ELF-1 (cell line): ENCODE results near the gene ADARB1.
A peak's percentile ranks its signal among the peaks of the same experiment; 100 is the strongest.

Experiments used
- DNase-seq: peaks from one replicate; pipeline ENCODE4 v3.0.0-alpha.2; 2016; ENCODE audit warnings: low read depth, low spot score

Gene ADARB1

GRCh38 chr21:45149021-45149420 lies 74.6 kb downstream of the ADARB1 start:
- no peak for DNase-seq

- DNase-seq = no peak
These were observed 76.3 kb downstream of the ADARB1 start for GRCh38 chr21:45150638-45151131.

GRCh38 chr21:45151445-45152160 lies 77.2 kb downstream of the ADARB1 start:
- DNase-seq = no peak

GRCh38 chr21:45152265-45152746 lies 77.9 kb downstream of the ADARB1 start:
- peak; percentile 85 for DNase-seq

GRCh38 chr21:45153358-45154318 lies 79.3 kb downstream of the ADARB1 start:
- DNase-seq = no peak

- DNase-seq = peak; percentile 48
These were observed 80.4 kb downstream of the ADARB1 start for GRCh38 chr21:45154511-45155508.

DNA sequence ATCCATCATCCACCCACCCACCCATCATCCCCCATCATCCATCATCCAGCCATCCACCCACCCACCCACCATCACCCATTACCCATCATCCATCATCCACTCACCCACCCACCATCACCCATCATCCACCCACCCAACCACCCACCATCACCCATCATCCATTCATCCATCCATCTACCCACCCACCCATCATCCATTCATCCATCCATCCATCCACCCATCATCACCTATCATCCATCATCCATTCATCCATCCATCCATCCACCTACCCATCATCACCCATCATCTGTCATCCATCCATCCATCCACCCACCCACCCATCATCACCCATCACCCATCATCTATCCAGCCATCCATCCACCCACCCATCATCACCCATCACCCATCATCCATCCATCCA lies 81.5 kb downstream of the ADARB1 start:
- no peak for DNase-seq

DNA sequence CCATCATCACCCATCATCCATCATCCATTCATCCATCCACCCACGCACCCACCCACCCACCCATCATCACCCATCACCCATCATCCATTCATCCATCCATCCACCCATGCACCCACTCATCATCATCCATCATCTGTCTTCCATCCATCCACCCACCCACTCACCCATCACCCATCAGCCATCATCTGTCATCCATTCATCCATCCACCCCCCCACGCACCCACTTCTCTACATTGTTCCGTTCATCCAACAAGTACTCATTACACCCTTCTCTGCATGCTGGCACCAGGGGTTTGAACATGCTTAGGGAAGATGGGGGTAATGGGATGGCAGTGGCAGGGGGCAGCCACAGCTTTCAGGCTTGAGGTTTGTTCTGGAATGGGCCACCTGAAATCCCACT lies 82.1 kb downstream of the ADARB1 start:
- no peak for DNase-seq

DNA sequence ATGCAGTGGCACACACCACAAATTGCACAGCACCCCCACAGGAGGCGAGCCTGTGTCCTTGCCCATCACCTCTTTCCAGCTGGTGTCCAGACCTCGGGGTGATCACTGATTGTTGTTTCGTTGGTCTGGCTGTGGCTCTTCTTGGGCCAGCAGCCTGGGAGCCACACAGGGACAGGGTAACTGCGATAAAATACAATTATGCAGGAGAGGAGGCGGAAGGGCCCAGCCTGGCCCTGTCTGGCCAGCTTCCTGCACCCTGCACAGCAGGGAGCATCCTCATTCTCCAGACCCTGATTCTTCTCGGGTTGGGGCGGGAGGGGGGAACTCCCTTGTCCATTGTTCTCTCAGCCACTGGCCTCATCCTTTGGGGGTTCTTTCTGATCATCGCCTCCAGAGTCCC lies 83.6 kb downstream of the ADARB1 start:
- DNase-seq = no peak

DNA sequence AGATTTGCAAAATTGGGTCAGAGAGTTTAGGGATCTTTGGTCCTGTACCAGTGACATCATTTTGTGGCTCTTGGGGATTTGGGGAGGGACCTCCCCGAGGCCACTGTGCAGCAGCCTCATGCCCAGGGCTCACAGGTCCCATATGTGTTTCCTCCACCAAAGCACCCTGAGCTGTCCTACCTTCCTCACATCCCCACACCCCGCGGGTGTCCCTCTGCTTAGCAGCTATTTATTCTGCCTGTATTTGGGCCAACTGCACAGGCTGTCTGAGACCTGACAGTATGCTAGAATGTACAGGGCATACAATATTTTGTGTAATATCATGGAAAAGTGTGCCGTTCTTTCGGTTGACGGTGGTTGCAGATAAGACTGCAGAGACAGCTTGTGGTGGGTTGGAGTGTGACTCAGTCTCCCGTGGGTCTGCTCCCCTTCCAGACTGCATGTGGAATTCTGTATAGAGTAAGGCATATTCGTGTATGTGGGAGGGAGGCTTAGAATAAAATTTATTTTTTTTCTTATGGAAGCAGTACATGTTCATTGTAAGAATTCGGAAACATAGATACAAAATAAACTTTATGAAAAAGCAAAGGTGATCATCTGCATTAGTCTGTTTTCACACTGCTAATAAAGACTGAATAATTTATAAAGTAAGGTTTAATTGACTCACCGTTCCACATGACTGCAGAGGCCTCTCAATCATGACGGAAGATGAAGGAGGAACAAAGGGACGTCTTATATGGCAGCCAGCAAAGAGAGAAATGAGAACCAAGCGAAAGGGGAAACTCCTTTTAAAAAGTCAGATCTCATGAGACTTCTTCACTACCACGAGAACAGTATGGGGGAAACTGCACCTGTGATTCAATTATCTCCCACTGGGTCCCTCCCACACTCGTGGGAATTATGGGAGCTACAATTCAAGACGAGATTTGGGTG lies 84.4 kb downstream of the ADARB1 start:
- DNase-seq = no peak

- no peak for DNase-seq
These were observed 85.8 kb downstream of the ADARB1 start for GRCh38 chr21:45160198-45160597.

DNA sequence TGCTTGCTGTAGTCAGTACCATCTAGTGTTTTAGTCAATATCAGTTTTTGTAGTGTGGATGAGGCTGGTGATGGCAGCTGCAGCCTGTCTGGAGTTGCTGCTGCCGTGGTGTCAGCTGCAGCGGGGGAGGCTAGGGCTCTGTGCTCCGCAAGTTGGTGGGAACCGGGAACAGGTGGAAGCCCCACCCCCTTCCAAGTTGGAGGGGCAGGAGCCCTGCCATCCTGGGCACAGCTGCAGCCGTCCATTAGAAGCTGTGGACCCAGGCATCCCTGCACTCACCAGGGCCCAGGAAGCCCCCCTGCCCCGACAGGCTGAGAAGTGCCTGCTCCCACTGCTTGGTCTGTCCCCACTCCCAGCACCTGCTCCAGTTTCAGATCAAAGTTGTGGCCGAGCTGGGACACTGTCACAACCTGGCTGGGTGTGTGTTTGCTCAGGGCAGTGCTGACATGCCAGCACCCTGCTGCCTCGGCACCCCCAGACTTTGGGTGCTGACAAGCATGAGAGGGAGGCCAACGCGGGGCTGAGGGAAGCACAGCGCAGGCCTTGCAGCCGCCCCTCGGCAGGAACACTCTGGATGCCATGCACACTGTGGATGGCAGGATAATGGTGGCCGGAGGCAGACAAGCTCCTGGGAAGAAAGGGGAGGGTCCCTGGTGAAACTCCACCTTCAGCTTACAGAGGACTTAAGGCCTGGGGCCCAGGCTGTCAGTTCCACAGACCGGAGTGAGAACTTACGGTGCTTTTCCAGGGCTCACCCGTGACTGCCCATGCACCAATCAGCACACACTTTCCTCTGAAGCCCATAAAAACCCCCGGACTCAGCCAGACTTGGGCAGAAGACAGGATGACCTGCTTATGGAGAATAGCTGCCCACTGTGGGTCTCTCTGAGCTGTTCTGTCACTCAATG lies 86.9 kb downstream of the ADARB1 start:
- DNase-seq = no peak

DNA sequence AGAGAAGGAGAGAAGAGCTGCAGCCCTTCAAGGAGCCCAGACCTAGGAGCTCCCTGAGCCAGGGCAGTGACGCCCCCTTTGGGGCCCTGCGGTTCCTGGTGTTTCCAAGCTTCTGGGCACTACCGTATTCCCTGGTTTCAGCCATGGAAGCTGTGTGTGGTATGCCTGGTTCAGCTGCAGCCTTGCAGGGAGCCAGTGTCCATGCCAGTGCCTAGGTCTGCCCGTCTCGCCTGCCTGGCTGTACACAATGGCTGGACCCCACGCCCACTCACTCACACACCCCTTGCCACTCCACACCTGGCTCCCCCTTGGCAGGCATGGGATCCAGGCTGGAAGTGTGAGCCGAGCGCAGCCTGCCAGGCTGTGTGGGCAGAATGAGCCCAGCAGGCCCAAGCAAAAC lies 87.7 kb downstream of the ADARB1 start:
- DNase-seq = no peak

DNA sequence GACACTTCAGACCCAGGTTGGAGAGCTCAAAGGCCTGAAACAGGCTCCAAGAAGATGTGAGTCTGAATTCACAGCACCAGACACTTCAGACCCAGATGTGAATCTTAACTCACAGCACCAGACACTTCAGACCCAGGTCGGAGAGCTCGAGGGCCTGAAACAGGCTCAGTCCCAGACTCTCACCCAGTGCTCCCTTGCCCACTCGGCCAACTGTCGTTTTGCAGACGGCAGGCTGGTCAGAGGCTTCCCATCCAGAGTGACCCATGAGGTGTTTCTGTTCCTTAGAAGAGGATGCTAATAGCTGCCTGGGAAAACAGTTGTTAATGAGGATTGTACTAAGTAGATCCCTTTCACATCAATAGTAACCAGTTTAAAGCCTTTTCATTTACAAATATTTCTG lies 88.4 kb downstream of the ADARB1 start:
- DNase-seq = no peak

DNA sequence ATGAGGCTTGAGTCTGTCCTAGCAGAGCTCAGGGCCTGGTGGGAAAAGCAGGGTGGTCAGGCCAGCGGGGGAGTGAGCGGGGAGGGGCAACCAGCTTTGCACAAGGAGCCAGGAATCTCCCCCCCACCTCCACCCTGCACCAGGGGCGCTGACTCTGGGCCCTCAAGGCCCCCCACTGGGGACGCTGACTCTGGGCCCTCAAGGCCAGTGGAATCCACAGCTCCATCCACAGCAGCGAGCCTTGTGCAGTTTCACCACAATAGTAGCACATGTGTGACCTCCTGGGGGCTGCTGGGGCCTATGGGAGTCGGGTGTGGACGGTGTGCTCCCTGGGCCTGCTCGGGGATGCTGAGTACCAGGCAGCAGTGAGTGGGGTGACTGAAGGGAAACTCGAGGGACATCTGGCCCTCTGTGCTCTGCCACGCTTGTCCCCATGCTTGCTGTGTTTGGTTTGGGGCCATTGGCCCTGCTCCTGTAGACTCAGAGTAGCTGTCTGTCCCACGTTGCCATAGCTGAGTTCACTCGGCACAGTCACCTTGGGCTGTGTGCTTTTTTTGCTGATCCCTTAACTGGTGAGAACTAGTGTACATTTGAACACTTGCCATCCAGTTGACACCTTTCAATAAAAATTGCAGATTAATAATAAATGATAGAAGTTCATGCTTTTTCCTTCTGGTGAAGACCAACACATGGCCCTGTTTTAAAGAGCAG lies 89.2 kb downstream of the ADARB1 start:
- no peak for DNase-seq

DNA sequence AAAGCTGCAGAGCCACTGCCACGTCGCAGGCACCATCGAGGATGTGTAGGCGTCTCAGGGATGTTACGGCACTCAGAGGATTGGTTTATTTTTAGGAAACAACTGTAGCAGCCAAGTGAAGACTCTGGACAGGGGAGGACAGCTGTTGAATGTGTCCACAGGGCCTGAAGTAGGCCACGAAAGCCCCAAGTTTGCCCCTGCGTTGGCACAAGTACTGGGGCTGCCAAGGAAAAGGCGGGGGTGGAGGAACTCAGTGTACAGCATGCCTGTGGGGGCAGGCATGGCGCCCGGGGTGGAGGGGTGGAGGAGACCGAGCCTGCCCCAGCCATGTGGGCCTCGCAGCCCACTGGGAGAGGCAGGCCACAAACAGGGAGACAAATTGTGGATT lies 89.7 kb downstream of the ADARB1 start:
- no peak for DNase-seq

DNA sequence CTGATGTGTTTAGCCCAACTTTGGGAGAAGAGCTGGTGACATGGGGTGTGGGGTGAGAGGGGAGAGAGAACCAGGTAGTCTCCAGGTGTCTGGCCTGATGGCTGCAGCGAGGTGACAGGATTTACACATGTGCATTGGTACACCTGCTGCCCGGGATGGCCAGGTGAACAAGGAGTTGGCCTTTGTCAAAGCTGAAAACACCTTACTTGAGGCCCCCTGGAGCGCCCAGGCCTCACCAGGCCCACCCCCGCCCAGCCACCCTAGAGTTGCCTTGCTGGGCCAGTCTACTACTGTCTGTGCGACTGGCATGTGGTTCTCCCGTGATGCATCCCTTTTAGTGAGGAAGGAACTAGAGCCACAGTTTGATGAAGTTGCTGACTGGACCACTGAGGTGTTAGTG lies 90.5 kb downstream of the ADARB1 start:
- no peak for DNase-seq

DNA sequence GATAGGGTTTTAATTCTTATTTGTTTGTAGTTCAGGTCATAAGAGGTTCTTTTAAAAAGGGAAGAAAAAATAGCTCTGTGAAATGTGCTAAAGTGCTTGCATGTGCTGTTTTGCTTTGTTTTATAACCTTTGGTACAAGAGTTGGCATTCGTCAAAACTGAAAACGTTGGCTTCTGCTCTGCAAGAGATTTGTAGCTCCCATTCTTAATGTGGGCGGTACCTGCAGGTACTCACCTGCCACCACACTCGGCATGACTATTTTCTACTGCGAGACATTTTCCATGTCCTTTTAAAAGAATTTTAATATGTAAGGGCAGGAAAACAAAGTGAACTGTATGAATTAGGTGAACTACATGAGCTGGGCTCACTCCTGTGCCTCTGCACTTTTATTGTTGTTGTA lies 92.6 kb downstream of the ADARB1 start:
- no peak for DNase-seq
